GM21381 (cell line): Measurements from ENCODE around the gene OXGR1.
"Not testable (repeated sequence)": the region's sequence is repeated elsewhere in the genome, so short reads cannot be mapped to it uniquely, and the experiment has no call there.

Experiments
- ATAC-seq: cut with Tn5 transposase; IDR thresholded peaks from one replicate; pipeline ENCODE4 v1.9.1; 2021; ENCODE audit warnings: mild to moderate bottlenecking, moderate library complexity; ENCODE audit not compliant: unreplicated experiment

OXGR1 gene

GRCh38 chr13:96994017-96994857 lies at the start of gene OXGR1:
Gene OXGR1 (minus strand): TSS chr13:96994476. CDS start chr13:96987759, 6,717 bp downstream.
- no peak for ATAC-seq

GRCh38 chr13:97043302-97043701 lies 49.0 kb upstream of the OXGR1 start:
- no peak for ATAC-seq

GRCh38 chr13:97030705-97031452 lies 36.6 kb upstream of the OXGR1 start:
- ATAC-seq = no peak

- ATAC-seq = no peak
Measured at GRCh38 chr13:97028441-97029299, 34.4 kb upstream of the OXGR1 start.

- ATAC-seq = no peak
Measured at GRCh38 chr13:97027162-97027554, 32.9 kb upstream of the OXGR1 start.

GRCh38 chr13:97026531-97027161 lies 32.4 kb upstream of the OXGR1 start:
- ATAC-seq = no peak

GRCh38 chr13:97023812-97024211 lies 29.5 kb upstream of the OXGR1 start:
- not testable (repeated sequence) for ATAC-seq

GRCh38 chr13:97023117-97023516 lies 28.8 kb upstream of the OXGR1 start:
- ATAC-seq = no peak

- no peak for ATAC-seq
Measured at GRCh38 chr13:97021241-97021640, 27.0 kb upstream of the OXGR1 start.

GRCh38 chr13:97020689-97021240 lies 26.5 kb upstream of the OXGR1 start:
- no peak for ATAC-seq

GRCh38 chr13:97020194-97020593 lies 25.9 kb upstream of the OXGR1 start:
- ATAC-seq = no peak

- no peak for ATAC-seq
Measured at GRCh38 chr13:97019236-97019635, 25.0 kb upstream of the OXGR1 start.

- ATAC-seq = peak; percentile 94
Measured at GRCh38 chr13:97018029-97018819, 23.9 kb upstream of the OXGR1 start.

- no peak for ATAC-seq
Measured at GRCh38 chr13:97017322-97017721, 23.0 kb upstream of the OXGR1 start.

- ATAC-seq = no peak
Measured at GRCh38 chr13:97015661-97016350, 21.5 kb upstream of the OXGR1 start.

GRCh38 chr13:97012251-97013048 lies 18.2 kb upstream of the OXGR1 start:
- ATAC-seq = no peak

GRCh38 chr13:97011446-97012131 lies 17.3 kb upstream of the OXGR1 start:
- no peak for ATAC-seq

GRCh38 chr13:97008643-97009042 lies 14.4 kb upstream of the OXGR1 start:
- no peak for ATAC-seq
